GM19351 (cell line): ENCODE data around the gene AJAP1.

Experiments used
- ATAC-seq: cut with Tn5 transposase; IDR thresholded peaks from one replicate; pipeline ENCODE4 v1.9.1; 2021; ENCODE audit warnings: mild to moderate bottlenecking, moderate library complexity; ENCODE audit not compliant: unreplicated experiment

The AJAP1 gene

DNA sequence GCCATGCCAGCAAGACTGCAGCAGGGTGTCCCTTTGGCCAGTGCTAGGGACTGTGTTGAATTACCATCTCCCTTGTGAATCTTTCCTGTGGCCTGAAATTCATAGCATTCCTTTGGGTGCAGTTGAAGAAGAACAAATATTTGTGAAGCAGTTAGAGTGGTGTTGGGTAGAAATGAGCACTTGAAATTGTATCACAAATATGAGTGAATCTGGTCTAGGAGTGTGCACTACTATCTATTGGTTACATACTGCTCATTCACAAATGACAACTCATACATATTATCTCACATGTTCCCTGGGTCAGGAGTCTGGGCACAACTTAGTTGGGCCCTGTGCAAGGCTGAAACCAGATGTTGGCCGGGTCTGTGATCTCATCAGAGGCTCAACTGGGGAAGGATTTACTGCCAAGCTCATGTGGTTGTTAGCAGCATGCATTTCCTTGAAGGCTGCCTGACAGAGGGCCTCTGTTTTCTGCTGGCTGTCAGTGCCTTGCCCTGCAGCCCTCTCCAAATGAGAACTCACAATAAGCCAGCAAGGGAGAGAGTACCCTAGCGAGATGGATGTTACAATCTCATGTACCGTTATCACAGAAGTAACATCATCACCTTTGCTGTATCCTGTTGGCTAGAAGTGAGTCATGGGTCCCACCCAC lies 23.8 kb downstream of the AJAP1 start:
- no peak for ATAC-seq

DNA sequence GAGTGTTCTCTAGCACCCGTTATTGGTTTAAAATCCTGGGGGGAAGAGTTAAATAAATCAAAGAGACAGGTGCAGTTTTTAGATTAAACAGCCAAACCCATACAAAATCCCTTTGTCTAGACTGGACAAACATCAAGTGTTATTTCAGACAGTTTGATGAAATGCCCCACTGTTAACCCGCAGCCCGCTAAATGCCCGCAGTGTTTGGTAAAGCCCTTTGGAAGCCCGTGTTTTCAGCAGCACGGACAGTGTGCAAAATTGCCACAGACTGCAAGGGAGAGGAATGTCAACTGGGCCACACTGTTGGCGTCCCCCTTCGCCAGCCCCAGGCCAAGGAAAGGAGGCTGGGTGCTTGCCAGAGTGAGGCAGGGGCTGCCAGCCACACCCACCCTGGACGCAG lies 26.6 kb downstream of the AJAP1 start:
- no peak for ATAC-seq

DNA sequence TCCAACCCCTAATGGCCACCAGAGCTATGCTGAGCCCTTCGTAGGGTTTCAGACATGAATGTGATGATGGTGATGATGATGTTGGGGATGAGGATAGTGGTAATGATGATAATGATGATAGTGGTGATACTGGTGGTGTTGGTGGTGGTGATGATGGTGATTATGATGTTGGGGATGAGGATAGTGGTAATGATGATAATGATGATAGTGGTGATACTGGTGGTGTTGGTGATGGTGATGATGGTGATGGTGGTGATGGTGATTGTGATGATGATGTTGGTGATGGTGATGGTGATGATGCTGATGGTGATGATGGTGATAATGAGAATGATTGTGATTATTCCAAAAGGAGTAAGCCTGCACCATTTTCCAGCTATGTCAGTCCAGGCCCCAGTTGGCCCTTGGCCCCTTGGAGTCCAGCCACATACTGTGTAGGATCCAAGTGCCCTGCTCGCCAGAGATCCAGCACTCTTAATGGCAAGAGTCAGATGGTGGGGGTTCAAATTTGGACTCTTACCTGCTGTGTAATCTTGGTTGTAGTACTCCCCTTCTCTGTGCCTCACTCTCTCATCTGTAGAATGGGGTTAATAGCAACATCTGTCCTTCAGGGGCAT lies 28.3 kb downstream of the AJAP1 start:
- no peak for ATAC-seq

DNA sequence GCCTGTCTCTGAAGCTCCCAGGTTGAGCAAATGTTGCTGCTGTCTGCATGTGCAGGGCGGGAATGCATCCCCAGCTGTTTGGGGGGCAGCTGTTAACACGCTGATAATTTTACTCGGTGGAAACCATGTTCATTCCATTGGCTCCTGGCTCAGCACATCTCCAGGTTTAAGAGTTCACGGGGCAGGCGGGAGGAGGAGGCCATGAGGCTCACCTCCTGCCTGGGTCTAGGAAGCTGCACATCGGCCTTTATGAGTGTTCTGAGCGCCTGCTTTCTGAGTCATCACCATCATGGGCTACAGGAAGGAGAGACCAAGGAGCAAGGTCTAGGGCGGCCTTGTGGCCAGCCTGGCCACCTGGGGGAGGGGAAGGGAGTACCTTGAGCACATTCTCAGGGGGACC lies 29.7 kb downstream of the AJAP1 start:
- ATAC-seq, result no peak

DNA sequence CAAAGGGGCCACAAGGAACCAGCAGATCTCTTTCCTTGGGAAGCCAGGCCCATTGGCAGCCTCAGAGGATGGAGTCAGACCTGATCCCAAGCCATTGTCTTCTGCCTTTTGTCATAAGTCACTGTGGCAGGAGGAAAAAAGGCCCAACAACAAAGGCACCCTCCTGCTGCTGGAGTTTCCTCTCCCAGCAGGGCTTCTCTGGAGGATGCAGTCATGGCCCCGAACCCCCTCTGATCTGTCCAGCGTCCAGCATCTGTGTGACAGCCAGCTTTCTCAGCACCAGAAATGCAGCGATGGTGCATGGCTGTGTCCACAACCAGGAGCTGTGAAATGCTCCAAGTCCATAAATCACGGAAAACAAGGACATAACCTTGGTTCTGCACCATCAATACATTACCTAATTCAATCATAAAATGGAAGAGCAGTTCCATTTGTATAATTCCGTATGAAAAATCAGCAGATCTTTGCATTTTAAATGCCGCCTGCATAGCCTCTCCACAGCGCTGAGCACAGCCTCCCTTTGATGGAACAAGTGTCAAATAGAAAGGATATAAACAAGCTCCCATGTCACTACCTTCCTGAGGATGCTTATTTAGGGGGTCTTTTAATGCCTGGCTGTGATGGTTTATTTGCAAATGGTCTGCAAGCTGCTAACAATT lies 30.6 kb downstream of the AJAP1 start:
- ATAC-seq, result no peak

DNA sequence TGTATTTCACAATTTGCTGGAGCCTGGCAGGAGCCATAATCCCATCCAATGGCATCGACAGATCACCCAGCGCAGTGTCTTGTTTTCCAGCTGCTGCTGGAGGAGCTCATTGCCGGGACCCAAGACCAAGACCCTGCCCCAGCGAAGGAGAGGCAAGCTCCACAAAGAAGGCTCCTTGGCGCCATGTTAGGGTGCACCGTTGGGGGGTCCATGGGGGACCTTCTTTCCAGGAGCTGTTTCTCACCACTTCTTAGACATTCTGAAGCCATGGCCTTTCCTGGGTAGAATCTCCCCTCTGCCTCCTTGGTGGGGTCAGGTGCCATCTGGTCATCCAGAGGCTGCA lies 31.1 kb downstream of the AJAP1 start:
- no peak for ATAC-seq

DNA sequence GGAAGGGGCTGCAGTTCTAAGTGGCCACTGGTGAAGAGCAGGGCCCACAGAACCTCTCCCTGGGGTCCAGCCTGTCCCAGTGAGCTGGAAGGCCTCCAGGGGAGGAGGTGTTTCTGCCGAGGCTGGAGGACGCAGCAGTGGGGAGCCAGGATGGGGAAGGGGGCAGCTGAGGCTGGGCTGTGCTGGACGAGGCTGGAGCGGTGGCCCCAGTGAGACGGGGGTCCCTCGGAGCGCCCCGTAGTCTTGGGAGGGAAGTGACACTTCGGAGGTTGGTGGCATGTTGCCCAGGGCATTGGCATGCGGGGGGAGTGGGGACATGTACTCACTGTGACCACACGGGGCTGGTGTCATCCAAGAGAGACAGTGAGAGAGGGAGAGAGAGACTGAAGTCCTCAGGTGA lies 33.5 kb downstream of the AJAP1 start:
- ATAC-seq, result no peak

DNA sequence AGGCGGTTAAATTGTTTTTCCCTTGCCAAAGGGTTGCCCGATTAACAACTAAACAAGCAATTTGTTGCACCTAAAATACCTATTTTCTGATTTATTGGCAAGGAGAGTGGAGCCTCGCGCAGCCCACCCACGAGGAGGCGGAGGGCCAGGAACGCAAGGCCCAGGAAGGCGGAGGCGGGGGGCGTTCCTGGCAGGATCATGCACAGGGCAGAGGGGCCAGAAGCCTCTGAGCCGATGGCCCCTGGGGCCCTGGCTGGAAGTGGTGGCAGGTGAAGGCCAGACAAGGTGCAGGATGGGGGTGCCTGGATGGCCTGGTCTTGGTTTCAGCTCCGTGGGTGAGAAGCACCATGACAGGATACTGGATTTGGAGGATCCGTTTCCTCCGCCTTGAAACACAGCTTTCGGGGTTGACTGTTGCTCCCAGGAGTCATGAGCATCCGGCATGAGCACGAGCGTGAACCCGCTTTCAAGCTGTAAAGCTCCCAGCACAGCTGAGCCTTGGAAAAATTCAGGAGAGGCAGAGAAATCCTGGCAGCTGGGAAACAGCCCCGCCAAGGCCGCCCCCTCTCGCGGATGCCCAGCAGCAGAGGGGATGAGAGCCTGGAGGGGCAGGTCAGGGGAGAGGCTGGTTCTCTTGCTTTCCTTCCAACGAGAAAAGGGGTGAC lies 35.0 kb downstream of the AJAP1 start:
- no peak for ATAC-seq

DNA sequence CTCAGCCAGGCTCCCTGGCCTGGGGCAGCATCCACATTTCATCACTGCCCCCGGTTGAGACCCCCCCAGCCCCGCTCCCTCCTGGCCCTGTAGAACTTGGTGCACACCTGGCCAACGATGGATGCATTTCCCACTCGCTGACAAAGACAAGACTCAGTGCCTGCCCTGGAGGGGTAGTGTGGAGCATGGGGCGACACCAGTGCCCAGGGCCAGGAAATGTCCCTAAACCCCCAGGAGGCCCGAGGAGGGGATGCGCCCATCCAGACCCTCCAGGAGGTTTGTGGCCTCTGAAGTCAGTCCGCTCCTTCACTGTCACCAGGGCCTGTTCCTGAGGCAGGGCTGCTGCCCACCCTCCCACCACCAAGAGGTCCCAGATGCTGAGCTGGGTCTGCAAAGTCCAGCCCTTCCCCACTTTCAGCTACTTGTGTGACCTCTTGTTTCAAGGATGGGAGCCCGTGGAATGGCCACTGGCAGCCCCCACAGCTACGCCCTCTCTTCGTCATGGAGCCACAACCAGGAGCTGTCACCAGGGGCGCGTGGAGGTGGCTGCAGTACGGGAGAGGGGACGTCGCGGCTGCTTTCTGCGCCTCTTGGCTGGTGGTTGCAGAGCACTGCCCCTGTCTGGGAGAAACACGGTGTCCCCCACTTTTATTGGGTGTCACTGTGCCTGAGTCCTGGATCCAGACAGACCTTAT lies 35.7 kb downstream of the AJAP1 start:
- ATAC-seq, result no peak

DNA sequence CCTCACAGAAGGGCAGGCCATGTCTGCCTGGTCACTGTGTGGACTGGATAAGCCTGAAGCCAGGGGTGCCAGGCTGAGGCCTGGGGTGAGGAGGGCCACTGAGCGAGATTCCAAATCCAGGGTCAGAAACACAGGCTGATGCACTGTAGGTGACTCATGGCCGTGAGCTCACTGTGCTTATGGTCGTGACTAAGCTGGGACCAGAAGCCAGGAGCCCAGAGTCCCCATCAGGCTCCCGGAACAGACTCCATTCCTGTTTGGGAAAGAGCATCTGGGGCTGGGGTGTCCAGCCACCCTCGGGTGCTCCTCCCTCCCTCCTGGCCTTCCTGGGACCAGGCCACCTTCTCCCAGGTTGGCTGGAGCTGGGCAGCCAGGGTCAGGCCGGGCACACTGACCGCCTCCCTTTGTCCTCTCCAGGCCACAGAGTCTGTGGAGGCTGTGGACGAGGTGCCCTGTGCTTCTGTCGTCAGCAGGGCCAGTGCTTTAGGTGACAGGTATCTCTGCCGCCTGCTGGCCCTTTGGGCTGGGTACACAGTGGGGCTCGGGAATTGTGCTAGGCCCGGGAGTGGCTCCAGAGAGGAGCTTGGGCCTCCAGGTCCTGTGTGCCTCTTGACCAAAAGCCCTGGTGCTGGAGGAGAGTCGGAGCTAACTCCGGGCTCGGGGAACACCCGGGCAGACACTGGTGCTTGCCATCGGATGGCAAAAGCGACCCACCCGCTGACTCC lies 36.7 kb downstream of the AJAP1 start:
- ATAC-seq, result no peak

DNA sequence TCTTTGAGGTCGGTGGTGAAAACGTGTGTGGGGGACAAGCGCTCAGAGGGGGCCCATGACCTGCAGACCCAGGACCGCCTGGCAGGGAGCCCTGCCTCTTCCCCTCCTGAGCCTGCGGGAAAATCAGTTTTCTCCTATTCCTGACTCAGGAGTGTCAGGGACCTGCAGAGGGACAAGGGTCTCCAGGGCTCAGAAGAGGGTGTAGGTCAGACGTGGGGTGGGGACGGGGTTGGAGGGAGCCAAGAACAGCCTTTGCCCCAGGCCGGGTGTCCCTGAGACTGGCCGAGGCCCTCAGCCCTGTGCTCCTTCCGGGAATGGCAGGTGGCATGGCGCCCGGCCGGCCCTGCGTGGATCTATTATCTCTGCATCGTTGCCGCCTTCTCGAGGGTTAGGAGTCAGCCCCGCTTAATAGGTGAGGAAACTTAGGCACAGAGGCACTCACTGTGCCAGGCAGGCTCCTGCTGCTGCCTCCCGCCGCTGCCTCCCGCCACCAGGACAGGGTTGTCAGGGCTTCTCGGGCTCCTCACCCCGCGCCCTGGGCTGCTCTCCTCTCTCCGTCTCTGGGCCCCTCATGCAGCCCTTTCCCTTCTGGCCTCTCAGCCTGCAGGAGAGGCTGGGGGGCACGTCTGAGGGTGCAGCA lies 37.5 kb downstream of the AJAP1 start:
- ATAC-seq, result no peak

DNA sequence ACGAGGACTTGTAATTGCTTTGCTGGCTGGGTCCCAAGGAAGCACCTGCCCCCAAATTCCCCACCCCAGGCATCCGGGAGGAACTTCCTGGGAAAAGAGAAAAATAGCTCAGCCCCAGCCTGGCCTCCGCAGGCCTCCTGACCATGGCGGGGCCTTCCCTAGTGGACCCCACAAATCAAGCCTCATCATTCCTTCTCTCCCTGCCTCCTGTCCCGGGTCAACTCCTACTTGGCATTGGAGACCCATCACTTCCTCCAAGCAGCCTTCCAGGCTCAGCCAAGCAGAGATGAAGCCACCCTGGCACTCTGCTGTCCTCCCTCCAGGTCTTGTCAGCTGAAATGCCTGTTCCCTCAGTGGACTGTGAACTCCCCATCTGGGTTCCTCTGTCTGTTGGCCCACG lies 38.0 kb downstream of the AJAP1 start:
- no peak for ATAC-seq

DNA sequence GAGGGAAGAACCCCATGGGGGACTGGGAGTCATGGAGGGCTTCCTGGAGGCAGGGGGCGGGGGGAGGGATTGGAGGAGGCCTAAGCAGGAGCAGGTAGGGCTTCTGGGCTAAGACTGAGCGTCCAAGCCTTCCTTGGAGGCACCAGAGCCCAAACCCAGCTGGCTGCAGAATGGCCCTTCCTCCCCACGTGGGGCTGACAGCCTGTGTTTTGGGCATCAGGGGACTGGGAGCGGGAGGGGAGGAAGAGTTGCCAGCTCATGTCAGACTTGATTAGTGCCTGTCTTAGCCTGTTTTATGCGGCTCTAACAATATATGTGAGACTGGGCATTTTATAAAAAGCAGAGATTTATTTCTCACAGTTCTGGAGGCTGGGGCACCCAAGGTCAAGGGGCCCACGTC lies 38.9 kb downstream of the AJAP1 start:
- ATAC-seq, result no peak

DNA sequence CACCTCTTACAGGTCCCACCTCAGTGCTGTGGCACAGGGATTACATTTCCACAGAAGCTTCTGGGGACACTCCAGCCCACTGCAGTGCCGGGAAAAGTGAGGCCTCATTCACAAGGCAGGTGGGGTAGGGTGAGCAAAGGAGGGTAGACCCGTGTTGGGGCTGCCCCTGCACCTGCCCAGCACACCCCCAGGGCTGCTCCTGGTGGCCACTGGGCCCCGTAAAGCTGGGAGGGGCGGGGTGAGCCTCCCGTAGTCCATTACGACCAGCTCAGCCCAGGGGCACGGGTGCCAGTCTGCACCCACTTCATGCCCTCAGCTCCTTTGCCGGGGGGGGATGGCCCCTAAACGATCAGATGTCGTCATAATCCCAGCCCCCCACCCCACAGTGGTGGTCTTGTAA lies 39.5 kb downstream of the AJAP1 start:
- ATAC-seq, result no peak

DNA sequence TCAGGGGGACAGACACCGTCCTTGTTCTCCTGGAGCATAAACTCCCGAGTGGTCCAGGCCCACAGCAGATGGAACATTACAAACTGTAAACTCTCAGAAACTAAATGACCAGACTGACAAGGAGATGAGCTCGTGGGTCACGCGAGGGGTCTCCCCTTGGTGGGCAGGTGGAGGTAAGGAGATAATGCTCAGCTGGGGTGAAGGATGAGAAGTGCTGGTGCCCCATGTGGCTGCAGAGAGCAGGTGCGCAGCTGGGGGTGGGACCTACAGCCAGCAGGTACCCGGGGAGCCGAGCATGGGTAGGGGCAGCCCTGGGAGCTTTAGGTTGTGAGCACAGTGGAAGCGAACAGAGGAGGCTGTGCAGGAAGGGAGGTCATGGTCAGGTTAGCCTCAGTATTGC lies 40.1 kb downstream of the AJAP1 start:
- ATAC-seq, result no peak

DNA sequence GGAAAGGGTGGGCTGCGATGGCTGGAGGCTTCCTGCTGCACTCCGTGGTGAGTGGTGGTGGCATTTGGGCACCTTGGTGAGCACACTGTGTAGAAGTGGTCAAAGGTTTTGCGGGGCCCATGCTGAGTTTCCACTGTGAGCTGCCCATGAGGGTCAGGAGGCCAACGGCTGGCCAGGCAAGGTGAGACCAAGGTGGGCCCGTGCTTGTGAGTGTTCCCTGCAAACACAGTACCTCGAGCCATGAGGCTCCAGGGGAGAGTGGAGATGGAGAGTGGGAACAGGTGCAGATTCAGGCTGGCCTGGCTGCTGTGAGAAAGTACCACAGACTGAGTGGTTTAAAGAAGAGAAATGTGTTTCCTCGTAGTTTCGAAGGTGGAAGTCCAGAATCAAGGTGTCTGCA lies 40.8 kb downstream of the AJAP1 start:
- ATAC-seq, result no peak

DNA sequence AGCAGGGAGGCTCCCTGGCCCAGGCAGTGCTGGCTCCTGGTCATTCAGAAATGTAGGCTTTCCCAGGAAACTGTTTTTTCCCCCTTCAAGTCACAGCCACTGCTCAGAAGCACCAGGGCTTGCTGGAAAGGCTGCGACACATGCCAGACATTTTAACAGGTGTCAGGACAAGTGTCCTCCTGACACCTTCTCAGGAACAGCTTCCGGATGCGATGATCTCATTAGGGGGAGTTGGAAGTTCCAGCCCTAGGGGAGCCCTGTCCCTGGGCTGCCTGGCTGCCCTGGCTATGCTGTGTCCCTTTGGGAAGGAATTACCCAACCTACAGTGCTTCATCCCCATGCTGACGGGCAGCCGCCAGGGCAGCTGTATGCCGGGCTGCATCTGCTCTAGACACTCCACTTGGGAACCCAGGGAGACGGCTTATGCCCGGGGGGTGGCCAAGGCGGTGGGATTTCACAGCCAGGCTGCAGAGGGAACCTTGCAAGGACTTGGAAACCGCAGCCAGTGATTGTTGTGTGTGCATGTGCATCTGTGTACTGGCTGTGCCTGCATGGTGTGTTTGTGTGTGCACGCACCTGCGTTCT lies 41.8 kb downstream of the AJAP1 start:
- no peak for ATAC-seq

DNA sequence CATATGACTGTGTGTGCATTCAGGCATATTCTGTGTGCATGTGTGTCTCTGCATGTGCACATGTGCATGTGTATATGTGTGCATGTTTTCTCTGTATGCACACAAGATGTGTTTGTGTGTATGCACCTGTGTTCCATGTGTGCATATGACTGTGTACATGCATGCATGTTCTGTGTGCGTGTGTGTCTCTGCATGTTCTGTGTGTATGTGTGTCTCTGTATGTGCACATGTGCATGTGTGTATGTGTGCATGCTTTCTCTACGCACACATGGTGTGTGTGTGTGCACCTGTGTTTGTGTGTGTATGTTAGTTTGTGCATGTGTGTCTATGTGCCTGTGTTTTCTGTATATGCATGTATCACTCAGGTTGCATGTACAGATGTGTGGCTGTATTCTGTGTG lies 42.3 kb downstream of the AJAP1 start:
- ATAC-seq, result no peak

DNA sequence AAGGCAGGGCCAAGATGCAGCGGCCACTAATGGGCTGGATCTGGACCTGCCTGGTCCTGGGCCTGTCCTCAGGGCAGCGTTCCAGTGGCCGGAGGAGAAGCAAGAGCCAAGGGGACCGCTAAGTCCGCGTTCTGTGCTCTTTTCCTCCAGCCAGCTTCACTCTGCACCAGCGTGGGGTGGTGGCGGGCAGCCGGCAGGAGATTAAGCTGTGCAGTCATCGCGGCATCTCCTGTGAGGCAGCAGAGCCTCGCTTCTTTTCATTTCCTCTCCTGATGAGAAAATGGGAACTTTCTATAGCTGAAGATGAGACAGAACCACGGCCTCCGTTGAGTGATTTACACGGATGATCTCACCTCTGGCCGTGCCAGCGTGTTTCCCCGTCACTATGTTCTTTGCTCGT lies 43.4 kb downstream of the AJAP1 start:
- ATAC-seq, result no peak

DNA sequence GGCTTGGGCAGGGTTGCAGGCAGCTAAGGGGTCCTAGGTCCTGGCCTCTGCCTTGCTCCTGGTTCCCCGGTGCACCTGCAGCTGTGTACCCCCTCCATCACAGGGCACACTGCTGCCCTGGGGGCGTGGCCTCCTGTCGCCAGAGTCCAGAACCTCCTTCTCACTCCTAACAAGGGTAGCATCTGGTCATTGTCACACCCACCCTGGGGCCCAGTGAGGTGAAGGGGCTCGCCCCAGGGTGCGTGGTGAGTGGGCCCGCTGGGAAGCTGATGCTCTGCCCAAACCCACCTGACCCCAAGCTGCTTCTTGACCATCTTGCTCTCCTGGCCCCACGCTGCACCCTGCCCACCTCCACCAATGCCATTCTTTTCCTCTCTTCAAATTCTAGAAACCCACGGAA lies 44.5 kb downstream of the AJAP1 start:
- ATAC-seq, result no peak
